Measurements from ENCODE around the gene KLHL40.

Gene KLHL40

DNA sequence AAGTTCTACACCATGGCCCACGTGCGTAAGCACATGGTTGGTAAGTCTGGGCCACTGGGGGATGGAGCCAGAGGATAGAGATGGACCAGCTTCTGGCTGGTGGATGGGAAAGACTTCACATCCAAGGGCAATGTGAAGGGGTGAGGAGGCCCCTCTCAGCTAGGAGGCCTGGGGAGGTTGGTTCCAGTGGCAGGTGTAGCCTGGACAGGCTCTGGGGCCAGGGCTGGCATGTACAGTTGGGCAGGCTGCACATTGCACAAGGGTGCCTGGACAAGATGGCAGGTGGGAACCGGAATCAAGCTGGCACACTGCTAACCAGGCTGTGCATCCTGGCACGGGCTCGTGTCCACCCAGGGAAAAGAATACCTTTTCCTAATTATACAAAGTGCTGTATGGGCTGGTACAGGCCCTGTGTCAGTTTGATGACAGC is 23.7 kb upstream of the KLHL40 start:
- TF ChIP-seq, protein P1, sequence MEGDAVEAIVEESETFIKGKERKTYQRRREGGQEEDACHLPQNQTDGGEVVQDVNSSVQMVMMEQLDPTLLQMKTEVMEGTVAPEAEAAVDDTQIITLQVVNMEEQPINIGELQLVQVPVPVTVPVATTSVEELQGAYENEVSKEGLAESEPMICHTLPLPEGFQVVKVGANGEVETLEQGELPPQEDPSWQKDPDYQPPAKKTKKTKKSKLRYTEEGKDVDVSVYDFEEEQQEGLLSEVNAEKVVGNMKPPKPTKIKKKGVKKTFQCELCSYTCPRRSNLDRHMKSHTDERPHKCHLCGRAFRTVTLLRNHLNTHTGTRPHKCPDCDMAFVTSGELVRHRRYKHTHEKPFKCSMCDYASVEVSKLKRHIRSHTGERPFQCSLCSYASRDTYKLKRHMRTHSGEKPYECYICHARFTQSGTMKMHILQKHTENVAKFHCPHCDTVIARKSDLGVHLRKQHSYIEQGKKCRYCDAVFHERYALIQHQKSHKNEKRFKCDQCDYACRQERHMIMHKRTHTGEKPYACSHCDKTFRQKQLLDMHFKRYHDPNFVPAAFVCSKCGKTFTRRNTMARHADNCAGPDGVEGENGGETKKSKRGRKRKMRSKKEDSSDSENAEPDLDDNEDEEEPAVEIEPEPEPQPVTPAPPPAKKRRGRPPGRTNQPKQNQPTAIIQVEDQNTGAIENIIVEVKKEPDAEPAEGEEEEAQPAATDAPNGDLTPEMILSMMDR (IDR thresholded peaks at IDR 0.05; ENCODE audit: borderline replicate concordance, insufficient read depth, low read depth, low read length) = no peak

DNA sequence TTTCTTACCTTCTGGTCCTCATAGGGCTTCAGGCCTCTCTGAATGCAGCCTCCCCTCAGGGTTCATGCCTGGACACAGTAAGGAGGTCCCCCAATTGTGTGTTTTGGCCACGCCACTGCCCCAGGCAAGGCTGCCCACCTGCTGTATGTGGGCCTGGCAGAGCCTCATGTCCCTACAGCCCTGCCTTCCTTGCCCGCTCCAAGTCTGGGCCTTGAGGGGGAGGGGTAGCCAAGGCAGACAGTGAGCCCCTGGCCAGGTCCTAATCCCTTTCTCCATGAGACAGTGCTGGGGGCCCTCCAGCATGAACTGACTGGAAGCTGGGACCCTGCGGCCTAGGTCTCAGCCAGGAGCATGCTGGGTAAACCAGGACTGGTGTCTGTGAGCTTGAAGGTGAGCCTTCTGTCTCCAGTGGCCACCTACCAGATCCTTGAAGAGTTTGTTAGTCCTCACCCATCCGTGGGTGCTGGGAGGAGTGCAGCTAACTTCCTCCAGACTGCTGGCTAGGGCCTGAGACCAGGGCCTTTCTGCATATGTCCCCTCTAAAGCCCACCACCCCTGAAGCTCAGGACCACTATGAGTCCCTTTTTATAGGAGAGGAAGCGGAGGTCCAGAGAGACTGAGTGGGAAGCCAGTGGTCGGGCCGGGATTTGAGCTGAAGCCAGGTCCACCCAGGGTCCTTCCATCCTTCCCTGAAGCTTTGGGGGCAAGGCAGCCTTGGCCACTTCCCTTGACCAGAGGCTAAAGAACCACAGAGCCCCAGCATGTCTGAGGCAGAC is 23.1 kb upstream of the KLHL40 start:
- H3K4me3 ChIP-seq (ENCODE audit: low read depth, low read length) = no peak overlapping the region
- TF ChIP-seq, protein P1 (IDR thresholded peaks at IDR 0.05; ENCODE audit: borderline replicate concordance, insufficient read depth, low read depth, low read length) = no peak

More for the DNA sequence above, 23.7 kb upstream of the KLHL40 start:
- H3K4me3 ChIP-seq (ENCODE audit: low read depth, low read length) = no peak overlapping the region

GRCh38 chr3:42662813-42663535 is 22.4 kb upstream of the KLHL40 start:
- no peak overlapping the region for H3K4me3 ChIP-seq (ENCODE audit: low read depth, low read length)
- TF ChIP-seq, protein P1 (IDR thresholded peaks at IDR 0.05; ENCODE audit: borderline replicate concordance, insufficient read depth, low read depth, low read length) = no peak

DNA sequence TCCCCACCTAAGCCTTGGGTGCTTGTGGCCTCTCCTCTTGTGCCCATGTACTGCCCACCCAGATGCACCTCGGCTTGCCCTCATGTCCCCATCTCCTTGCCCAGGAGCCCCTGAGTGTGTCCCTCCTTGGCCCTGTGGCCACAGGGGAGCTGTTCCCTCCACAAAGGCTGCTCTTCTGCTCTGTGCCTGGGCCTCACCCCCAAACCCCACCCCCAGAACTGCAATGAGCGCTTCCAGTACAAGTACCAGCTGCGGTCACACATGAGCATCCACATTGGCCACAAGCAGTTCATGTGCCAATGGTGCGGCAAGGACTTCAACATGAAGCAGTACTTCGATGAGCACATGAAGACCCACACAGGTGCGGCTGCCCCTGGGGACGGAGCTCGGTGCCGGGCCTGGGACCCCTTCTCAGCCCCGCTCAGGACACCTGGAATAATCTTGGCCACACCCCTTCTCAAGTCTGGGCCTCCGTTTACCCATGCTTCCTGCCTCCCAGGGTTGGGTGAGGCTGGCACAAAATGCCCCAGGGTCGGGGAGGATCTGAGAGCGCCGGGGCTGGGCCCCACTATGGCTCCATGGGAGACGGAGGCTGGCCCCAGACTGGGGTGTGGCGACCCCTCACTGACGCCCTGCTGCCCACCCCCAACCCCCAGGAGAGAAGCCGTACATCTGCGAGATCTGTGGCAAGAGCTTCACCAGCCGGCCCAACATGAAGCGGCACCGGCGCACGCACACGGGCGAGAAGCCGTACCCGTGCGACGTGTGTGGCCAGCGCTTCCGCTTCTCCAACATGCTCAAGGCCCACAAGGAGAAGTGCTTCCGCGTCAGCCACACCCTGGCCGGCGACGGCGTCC is 21.5 kb upstream of the KLHL40 start:
- H3K4me3 ChIP-seq (ENCODE audit: low read depth, low read length) = no peak overlapping the region
- TF ChIP-seq, protein P1 (IDR thresholded peaks at IDR 0.05; ENCODE audit: borderline replicate concordance, insufficient read depth, low read depth, low read length) = no peak

DNA sequence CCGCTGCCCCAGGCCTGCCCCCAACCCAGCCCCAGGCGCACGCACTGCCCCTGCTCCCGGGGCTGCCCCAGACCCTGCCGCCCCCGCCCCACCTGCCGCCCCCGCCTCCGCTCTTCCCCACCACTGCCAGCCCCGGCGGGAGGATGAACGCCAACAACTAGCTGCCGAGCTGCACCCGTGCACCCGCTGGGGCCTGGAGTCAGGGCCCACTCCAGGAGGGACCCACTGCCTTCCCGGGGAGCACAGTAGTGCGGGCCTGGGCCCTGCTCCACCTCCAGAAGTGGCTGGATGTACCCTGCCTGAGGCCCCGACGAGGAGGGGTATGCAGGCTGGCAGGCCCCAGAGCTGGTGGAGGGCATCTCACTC is 20.9 kb upstream of the KLHL40 start:
- no peak overlapping the region for H3K4me3 ChIP-seq (ENCODE audit: low read depth, low read length)
- TF ChIP-seq, protein P1 (IDR thresholded peaks at IDR 0.05; ENCODE audit: borderline replicate concordance, insufficient read depth, low read depth, low read length) = no peak

DNA sequence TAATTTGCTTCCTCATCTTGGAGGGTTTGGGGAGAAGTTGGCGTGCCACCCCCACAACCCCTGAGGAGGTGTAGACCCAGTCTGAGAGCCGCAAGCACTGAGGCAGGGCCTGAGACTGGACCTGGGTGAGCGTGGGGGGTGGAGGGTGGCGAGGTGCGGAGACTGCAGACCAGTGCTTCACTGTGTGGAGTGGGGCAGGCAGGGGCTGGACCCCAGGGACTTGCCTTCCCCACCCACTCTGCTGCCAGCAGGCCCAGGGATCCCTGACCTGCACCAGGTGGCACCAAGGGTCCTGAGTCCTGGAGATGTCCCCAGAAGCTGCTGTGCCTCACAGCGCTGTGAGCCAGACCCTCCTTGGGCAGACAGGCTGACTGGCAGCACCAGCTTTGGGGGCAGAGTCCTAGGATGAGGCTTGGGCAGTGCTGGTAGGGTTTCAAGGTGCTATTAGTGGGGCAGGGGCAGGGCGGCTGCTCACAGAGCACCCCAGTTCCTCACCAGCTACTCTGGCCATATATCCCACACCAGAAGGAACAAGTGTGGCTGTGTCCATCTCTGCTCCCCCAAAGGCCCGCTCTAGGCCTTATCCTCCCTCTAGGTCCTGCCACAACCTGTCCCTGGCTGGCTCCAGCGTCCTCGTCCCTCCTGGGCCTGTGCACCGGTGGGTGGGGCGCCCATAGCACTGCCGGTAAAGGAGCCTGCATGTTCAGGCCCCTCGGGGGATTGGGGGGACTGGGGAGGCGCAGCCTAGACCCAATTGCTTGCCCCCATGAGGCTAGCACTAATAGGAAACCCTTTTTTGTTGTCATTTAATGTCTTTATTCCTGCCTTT is 20.1 kb upstream of the KLHL40 start:
- TF ChIP-seq, protein P1 (IDR thresholded peaks at IDR 0.05; ENCODE audit: borderline replicate concordance, insufficient read depth, low read depth, low read length) = no peak
- H3K4me3 ChIP-seq (ENCODE audit: low read depth, low read length) = no peak overlapping the region

All from GM12875 (cell line).